GM12878 (cell line): ENCODE results near the gene ESYT2. TPM values are rescaled to one million over a fixed set of nuclear protein-coding genes. Genes with fewer than 3 reads are reported as not detected.

Experiments used
- ATAC-seq: fragments of 200-7000 bp; cut with Tn5 transposase; 3 replicates; pipeline ENCODE4 v1.9.1; 2020; ENCODE audit warnings: mild to moderate bottlenecking, moderate library complexity
- BruUV-seq: library from RNA; stranded (reverse); fragments of 400-500 nt; replicated peaks from 2 replicates; lab custom pipeline; 2021; lab: Mats Ljungman, UMichigan
- CTCF ChIA-PET: fragments of 300-600 bp; sonication (Branson Sonifier 250); formaldehyde crosslinking; extraction: SDS; loops from one replicate; lab custom pipeline; 2021; ENCODE audit warnings: inconsistent platforms; lab: Yijun Ruan, JAX
- POLR2A ChIA-PET: fragments of 350-600 bp; formaldehyde crosslinking; extraction: SDS; loops from one replicate; lab custom pipeline; 2021; ENCODE audit warnings: inconsistent platforms; lab: Charles Lee
- RAD21 ChIA-PET: fragments of 300-600 bp; sonication (Branson Sonifier 250); formaldehyde crosslinking; loops from one replicate; lab custom pipeline; 2023; ENCODE audit warnings: antibody characterized with exemption; ENCODE audit not compliant: unreplicated experiment; lab: Charles Lee
- SMC1A ChIA-PET: fragments of 300-600 bp; sonication (Branson Sonifier 250); formaldehyde crosslinking; loops from one replicate; lab custom pipeline; 2023; ENCODE audit not compliant: unreplicated experiment, uncharacterized antibody; lab: Charles Lee
- DNase-seq: peaks from one replicate; pipeline ENCODE4 v3.0.0-alpha.2; 2011; ENCODE audit warnings: low read depth, low spot score
- FAIRE-seq: peaks from 3 replicates; lab custom pipeline; 2011; peaks lifted over from hg19 to GRCh38; lab: Jason Lieb, UNC
- H2AFZ ChIP-seq: 2 replicates; pipeline ENCODE4 v1.6.0; 2011; ENCODE audit warnings: low read depth, low read length, control low read depth; ENCODE audit not compliant: control insufficient read depth
- H3K27ac ChIP-seq: 2 replicates; pipeline ENCODE4 v1.5.1; 2011; ENCODE audit warnings: control low read depth; ENCODE audit not compliant: control insufficient read depth, insufficient read depth
- H3K27me3 ChIP-seq, 2 experiments: replicated peaks in 1 of 2; 2 replicates each; pipeline versions ENCODE4 v1.6.0 to v1.6.1; 2011; ENCODE audit warnings: low read length in 1 of 2; ENCODE audit not compliant: control insufficient read depth in 2 of 2, insufficient read depth in 2 of 2
- H3K36me3 ChIP-seq, 2 experiments: 2 replicates each; pipeline ENCODE4 v1.5.1; 2011; ENCODE audit warnings: low read length in 1 of 2; ENCODE audit not compliant: control insufficient read depth in 2 of 2, insufficient read depth in 2 of 2
- H3K4me1 ChIP-seq: 2 replicates; pipeline ENCODE4 v1.6.1; 2011; ENCODE audit warnings: mild to moderate bottlenecking, low read length, moderate library complexity, mixed read lengths; ENCODE audit not compliant: control insufficient read depth, insufficient read depth
- H3K4me2 ChIP-seq: 2 replicates; pipeline ENCODE4 v1.6.0; 2011; ENCODE audit warnings: control low read depth; ENCODE audit not compliant: control insufficient read depth, insufficient read depth
- H3K4me3 ChIP-seq: fragments of 200-600 bp; sonication (generic); 2 replicates; pipeline ENCODE4 v1.5.1; 2016
- H3K79me2 ChIP-seq: 2 replicates; pipeline ENCODE4 v1.6.0; 2011; ENCODE audit warnings: low read length; ENCODE audit not compliant: control insufficient read depth, insufficient read depth
- H3K9ac ChIP-seq: 2 replicates; pipeline ENCODE4 v1.8.0; 2011; ENCODE audit warnings: low read length, control low read depth, mixed read lengths; ENCODE audit not compliant: control insufficient read depth, insufficient read depth
- H3K9me3 ChIP-seq: replicated peaks from 3 replicates; pipeline ENCODE4 v1.5.1; 2011; ENCODE audit warnings: mild to moderate bottlenecking, low read length; ENCODE audit not compliant: control insufficient read depth, insufficient read depth
- H4K20me1 ChIP-seq: 2 replicates; pipeline ENCODE4 v1.6.0; 2011; ENCODE audit not compliant: control insufficient read depth, insufficient read depth
- EP300 ChIP-seq, 2 experiments: fragments of 150-350 bp in 1 of 2; IDR thresholded peaks; 2 replicates each; pipeline ENCODE4 v1.6.1; 2011 to 2012; ENCODE audit warnings: low read depth in 2 of 2, low read length in 2 of 2, borderline replicate concordance in 1 of 2, improper control_type of control experiment in 1 of 2, inconsistent platforms in 1 of 2; ENCODE audit not compliant: control insufficient read depth in 1 of 2
- HDAC6 ChIP-seq: fragments of 200-600 bp; sonication (generic); IDR thresholded peaks from one replicate; pipeline ENCODE4 v1.8.0; 2017; ENCODE audit warnings: antibody characterized with exemption; ENCODE audit not compliant: unreplicated experiment
- JUNB ChIP-seq: IDR thresholded peaks from 2 replicates; pipeline ENCODE4 v1.6.1; 2016; ENCODE audit warnings: antibody characterized with exemption, mild to moderate bottlenecking
- KAT2A ChIP-seq: conservative IDR thresholded peaks from 2 replicates; pipeline ENCODE4 v1.6.1; 2011; ENCODE audit warnings: low read depth, low read length; ENCODE audit not compliant: control insufficient read depth
- MTA2 ChIP-seq: fragments of 450-650 bp; IDR thresholded peaks from 2 replicates; pipeline ENCODE4 v1.6.1; 2016; ENCODE audit warnings: low read depth, mild to moderate bottlenecking, moderate library complexity
- MYB ChIP-seq: fragments of 150-350 bp; IDR thresholded peaks from 2 replicates; pipeline ENCODE4 v1.6.1; 2014; ENCODE audit warnings: mild to moderate bottlenecking, low read depth, low read length, borderline replicate concordance
- NBN ChIP-seq: fragments of 450-650 bp; IDR thresholded peaks from 2 replicates; pipeline ENCODE4 v1.6.1; 2016
- NFYB ChIP-seq: IDR thresholded peaks from 2 replicates; pipeline ENCODE4 v1.6.1; 2011; ENCODE audit warnings: low read depth, mild to moderate bottlenecking, low read length, improper control_type of control experiment, moderate library complexity; ENCODE audit not compliant: insufficient read depth
- NR2C1 ChIP-seq: fragments of 450-650 bp; IDR thresholded peaks from 2 replicates; pipeline ENCODE4 v1.6.1; 2017; ENCODE audit warnings: antibody characterized with exemption, mild to moderate bottlenecking, moderate library complexity
- NR2F1 ChIP-seq: fragments of 450-650 bp; conservative IDR thresholded peaks from 2 replicates; pipeline ENCODE4 v1.6.1; 2017; ENCODE audit warnings: mild to moderate bottlenecking
- RFX5 ChIP-seq: IDR thresholded peaks from 2 replicates; pipeline ENCODE4 v1.6.1; 2011; ENCODE audit warnings: low read depth, low read length, improper control_type of control experiment
- RUNX3 ChIP-seq: IDR thresholded peaks from 2 replicates; pipeline ENCODE4 v1.6.1; 2012; ENCODE audit warnings: low read length, inconsistent platforms
- SIX5 ChIP-seq: IDR thresholded peaks from 2 replicates; pipeline ENCODE4 v1.6.1; 2011; ENCODE audit warnings: mild to moderate bottlenecking, low read depth, low read length, moderate library complexity; ENCODE audit not compliant: severe bottlenecking
- SMAD1 ChIP-seq: fragments of 450-650 bp; IDR thresholded peaks from 2 replicates; pipeline ENCODE4 v1.6.1; 2018; ENCODE audit warnings: mild to moderate bottlenecking, low read depth; ENCODE audit not compliant: partially characterized antibody
- SPI1 ChIP-seq: IDR thresholded peaks from 2 replicates; pipeline ENCODE4 v1.6.1; 2011; ENCODE audit warnings: low read depth, mild to moderate bottlenecking, low read length, moderate library complexity, borderline replicate concordance; ENCODE audit not compliant: insufficient read depth
- TBL1XR1 ChIP-seq: IDR thresholded peaks from 2 replicates; pipeline ENCODE4 v1.6.1; 2012; ENCODE audit warnings: low read depth, low read length, improper control_type of control experiment
- WGBS: methylation state at CpG from one replicate; pipeline ENCODE4 v1.1.6; 2016; ENCODE audit warnings: low lambda C conversion rate; ENCODE audit not compliant: insufficient replicate concordance, insufficient coverage; ENCODE audit errors: missing lambda C conversion rate; 5-methylcytosine and 5-hydroxymethylcytosine counted together
- in situ Hi-C: fragments of 300-500 bp; cut with MboI; formaldehyde crosslinking; loops from 9 replicates; pipeline ENCODE4 v1.14.3; 2018; ENCODE audit warnings: mixed read lengths
- intact Hi-C: fragments of 100-400 bp; cut with micrococcal nuclease; formaldehyde crosslinking; loops from one replicate; pipeline ENCODE4 v1.14.2; 2022; ENCODE audit not compliant: unreplicated experiment
- polyA plus RNA-seq, 11 experiments: library from polyadenylated mRNA; depleted of rRNA in 4 of 11; unstranded in 6 of 11; stranded (reverse) in 5 of 11; fragments of >200 nt; fragmentation: Nextera tagmentation in 4 of 11; fragmentation: Illumina TruSeq in 1 of 11; extraction: Ambion mirVana in 4 of 11; extraction: Trizol in 1 of 11; gene quantifications; 1 replicate in 1 of 11; 2 replicates in 10 of 11; pipeline versions ENCODE4 v1.2.1 to v1.2.3, GENCODE V29; 2011 to 2016; ENCODE audit warnings: inconsistent platforms in 2 of 11, missing spikeins in 2 of 11, low read depth in 1 of 11
- total RNA-seq, 4 experiments: library from RNA; depleted of rRNA in 3 of 4; stranded (reverse); fragments of >200 nt in 3 of 4; fragmentation: Illumina TruSeq in 1 of 4; extraction: Trizol in 1 of 4; gene quantifications; 2 replicates each; pipeline versions ENCODE4 v1.2.1 to v1.2.3, GENCODE V29; 2013 to 2021
- TF ChIP-seq, protein P1 (sequence below): IDR thresholded peaks from 2 replicates; pipeline ENCODE4 v1.6.1; 2011; ENCODE audit warnings: mild to moderate bottlenecking, low read depth, low read length, moderate library complexity; ENCODE audit not compliant: insufficient replicate concordance
- TF ChIP-seq, protein P2 (sequence below): fragments of 450-650 bp; IDR thresholded peaks from 2 replicates; pipeline ENCODE4 v1.6.1; 2017; ENCODE audit warnings: antibody characterized with exemption, mild to moderate bottlenecking, moderate library complexity
- TF ChIP-seq, protein P3 (sequence below): IDR thresholded peaks from 2 replicates; pipeline ENCODE4 v1.6.1; 2011; ENCODE audit warnings: borderline replicate concordance, low read depth, mild to moderate bottlenecking, moderate library complexity, low read length; ENCODE audit not compliant: insufficient read depth, poor library complexity, severe bottlenecking

Gene ESYT2
- total and polyA plus RNA-seq, 10 of the 15 experiments (the other 5 are each of a cell fraction or from before 2014, with no cell fraction given): 1.9 to 44.6 (median 21.4) TPM

DNA sequence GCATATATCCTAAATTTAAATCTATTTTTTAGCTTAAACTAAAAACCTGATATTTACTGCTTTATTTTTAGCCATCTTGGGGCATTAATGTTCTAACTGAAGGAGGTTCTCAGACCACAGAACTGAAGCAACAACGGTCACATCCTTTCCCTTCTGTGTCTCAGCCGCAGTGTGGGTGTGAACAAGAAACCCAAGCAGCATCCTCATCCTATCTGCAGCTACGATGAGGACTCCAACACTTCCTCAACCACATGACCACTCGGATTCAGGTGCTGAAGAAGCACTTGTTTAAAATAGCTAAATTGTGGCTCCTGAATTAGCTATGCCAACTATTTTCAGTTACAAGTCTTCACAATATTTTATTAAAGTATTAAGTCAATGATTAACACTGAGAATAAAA is 5.3 kb downstream of the ESYT2 start:
- no TSS peak for BruUV-seq
- WGBS: 1% methylated on average over 4 of the region's 4 CpGs
- in situ Hi-C loops: loop anchor here (5.0 kb wide), 1 partner anchor 117 kb away; no protein-coding TSS in a partner anchor
- Histone ChIP-seq H2AFZ (no peak overlapping the region), H3K4me1 (peaks cover 21% of the 10 kb centered on the region), H4K20me1 (no peaks in the 10 kb centered on the region), H3K27me3 (no peaks in the 10 kb centered on the region), H3K9me3 (no peaks in the 10 kb centered on the region), H3K79me2 (peaks cover 64% of the 10 kb centered on the region), H3K27ac (peak overlapping the region; percentile 46), H3K4me3 (no peak overlapping the region), H3K4me2 (peak overlapping the region; percentile 26), H3K9ac (no peak overlapping the region; the same call in 1 of the 2 replicates), H3K36me3 (no peaks in the 10 kb centered on the region)
- peak; percentile 73 for FAIRE-seq
- ChIA-PET CTCF (interaction anchor here (1.2 to 3.2 kb wide), 4 partner anchors 11 to 209 kb away, joined by 3 to 14 read pairs (median 6); no protein-coding TSS in a partner anchor), SMC1A (interaction anchor here (0.7 to 1.5 kb wide), 9 partner anchors 9 to 153 kb away, joined by 3 to 6 read pairs (median 3); no protein-coding TSS in a partner anchor), POLR2A (interaction anchor here (0.5 to 3.4 kb wide), 8 partner anchors 11 to 1642 kb away, joined by 3 to 17 read pairs (median 4); partner anchors contain the start of gene NCAPG2), RAD21 (interaction anchor here (1.8 to 5.2 kb wide), 4 partner anchors 13 to 152 kb away, joined by 4 to 27 read pairs (median 12); no protein-coding TSS in a partner anchor)
- intact Hi-C loops: no loop called here
- peak; percentile 61 for DNase-seq
- ATAC-seq: peak; percentile 74
- TF ChIP-seq, protein P1, sequence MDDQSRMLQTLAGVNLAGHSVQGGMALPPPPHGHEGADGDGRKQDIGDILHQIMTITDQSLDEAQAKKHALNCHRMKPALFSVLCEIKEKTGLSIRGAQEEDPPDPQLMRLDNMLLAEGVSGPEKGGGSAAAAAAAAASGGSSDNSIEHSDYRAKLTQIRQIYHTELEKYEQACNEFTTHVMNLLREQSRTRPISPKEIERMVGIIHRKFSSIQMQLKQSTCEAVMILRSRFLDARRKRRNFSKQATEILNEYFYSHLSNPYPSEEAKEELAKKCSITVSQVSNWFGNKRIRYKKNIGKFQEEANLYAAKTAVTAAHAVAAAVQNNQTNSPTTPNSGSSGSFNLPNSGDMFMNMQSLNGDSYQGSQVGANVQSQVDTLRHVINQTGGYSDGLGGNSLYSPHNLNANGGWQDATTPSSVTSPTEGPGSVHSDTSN: no peak
- peak; percentile 36 to 54; a peak in 1 of 4 replicates for TF ChIP-seq EP300 (IDR thresholded peaks at IDR 0.05; ENCODE audit: borderline replicate concordance in 1 of 2, control insufficient read depth in 1 of 2, low read depth in 2 of 2, low read length in 2 of 2)
- no peak for TF ChIP-seq TBL1XR1
- TF ChIP-seq, protein P2, sequence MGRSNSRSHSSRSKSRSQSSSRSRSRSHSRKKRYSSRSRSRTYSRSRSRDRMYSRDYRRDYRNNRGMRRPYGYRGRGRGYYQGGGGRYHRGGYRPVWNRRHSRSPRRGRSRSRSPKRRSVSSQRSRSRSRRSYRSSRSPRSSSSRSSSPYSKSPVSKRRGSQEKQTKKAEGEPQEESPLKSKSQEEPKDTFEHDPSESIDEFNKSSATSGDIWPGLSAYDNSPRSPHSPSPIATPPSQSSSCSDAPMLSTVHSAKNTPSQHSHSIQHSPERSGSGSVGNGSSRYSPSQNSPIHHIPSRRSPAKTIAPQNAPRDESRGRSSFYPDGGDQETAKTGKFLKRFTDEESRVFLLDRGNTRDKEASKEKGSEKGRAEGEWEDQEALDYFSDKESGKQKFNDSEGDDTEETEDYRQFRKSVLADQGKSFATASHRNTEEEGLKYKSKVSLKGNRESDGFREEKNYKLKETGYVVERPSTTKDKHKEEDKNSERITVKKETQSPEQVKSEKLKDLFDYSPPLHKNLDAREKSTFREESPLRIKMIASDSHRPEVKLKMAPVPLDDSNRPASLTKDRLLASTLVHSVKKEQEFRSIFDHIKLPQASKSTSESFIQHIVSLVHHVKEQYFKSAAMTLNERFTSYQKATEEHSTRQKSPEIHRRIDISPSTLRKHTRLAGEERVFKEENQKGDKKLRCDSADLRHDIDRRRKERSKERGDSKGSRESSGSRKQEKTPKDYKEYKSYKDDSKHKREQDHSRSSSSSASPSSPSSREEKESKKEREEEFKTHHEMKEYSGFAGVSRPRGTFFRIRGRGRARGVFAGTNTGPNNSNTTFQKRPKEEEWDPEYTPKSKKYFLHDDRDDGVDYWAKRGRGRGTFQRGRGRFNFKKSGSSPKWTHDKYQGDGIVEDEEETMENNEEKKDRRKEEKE: no peak
- TF ChIP-seq RUNX3: peak; percentile 93
- TF ChIP-seq MYB: peak; percentile 71; the same call in 1 of the 2 replicates
- peak; percentile 19 for TF ChIP-seq SMAD1
- TF ChIP-seq SIX5: no peak
- TF ChIP-seq RFX5: no peak
- peak; percentile 59; the same call in 1 of the 2 replicates for TF ChIP-seq NBN
- TF ChIP-seq NR2F1: 0 out of 2 replicates have a peak, but pooled peaks have one; percentile 19
- TF ChIP-seq MTA2: peak; percentile 74; the same call in 1 of the 2 replicates
- no peak for TF ChIP-seq HDAC6
- TF ChIP-seq, protein P3, sequence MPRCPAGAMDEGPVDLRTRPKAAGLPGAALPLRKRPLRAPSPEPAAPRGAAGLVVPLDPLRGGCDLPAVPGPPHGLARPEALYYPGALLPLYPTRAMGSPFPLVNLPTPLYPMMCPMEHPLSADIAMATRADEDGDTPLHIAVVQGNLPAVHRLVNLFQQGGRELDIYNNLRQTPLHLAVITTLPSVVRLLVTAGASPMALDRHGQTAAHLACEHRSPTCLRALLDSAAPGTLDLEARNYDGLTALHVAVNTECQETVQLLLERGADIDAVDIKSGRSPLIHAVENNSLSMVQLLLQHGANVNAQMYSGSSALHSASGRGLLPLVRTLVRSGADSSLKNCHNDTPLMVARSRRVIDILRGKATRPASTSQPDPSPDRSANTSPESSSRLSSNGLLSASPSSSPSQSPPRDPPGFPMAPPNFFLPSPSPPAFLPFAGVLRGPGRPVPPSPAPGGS: no peak
- no peak for TF ChIP-seq NFYB
- no peak for TF ChIP-seq KAT2A
- TF ChIP-seq SPI1: peak; percentile 22; the same call in 1 of the 2 replicates
- TF ChIP-seq JUNB: no peak
- TF ChIP-seq NR2C1: no peak
